Measurements from ENCODE around the gene ARRB2.

ARRB2 gene

GRCh38 chr17:4766723-4767122, 56.3 kb downstream of the ARRB2 start:
- H3K4me3 ChIP-seq: no peak overlapping the region
- no peaks in the 10 kb centered on the region for H3K9me3 ChIP-seq
- DNase-seq (ENCODE audit: low spot score in 2 of 2): no peak
- no peaks in the 10 kb centered on the region for H3K36me3 ChIP-seq (replicated peaks)
- no peaks in the 10 kb centered on the region for H3K27me3 ChIP-seq (ENCODE audit: low read depth)
- no peaks in the 10 kb centered on the region for H3K4me1 ChIP-seq
- in situ Hi-C loops (cut with MboI; ENCODE audit: low sequenced_read_pairs): no loop called here

- in situ Hi-C loops (cut with MboI; ENCODE audit: low sequenced_read_pairs): no loop called here
- H3K27me3 ChIP-seq (ENCODE audit: low read depth): no peaks in the 10 kb centered on the region
- H3K9me3 ChIP-seq: no peaks in the 10 kb centered on the region
- no peak overlapping the region for H3K4me3 ChIP-seq
- DNase-seq (ENCODE audit: low spot score in 2 of 2): no peak
- H3K4me1 ChIP-seq: no peaks in the 10 kb centered on the region
- no peaks in the 10 kb centered on the region for H3K36me3 ChIP-seq (replicated peaks)
Observed at GRCh38 chr17:4768298-4768697, 57.9 kb downstream of the ARRB2 start.

- H3K4me3 ChIP-seq: no peak overlapping the region
- no peak for DNase-seq (ENCODE audit: low spot score in 2 of 2)
- no peaks in the 10 kb centered on the region for H3K36me3 ChIP-seq (replicated peaks)
- H3K9me3 ChIP-seq: no peaks in the 10 kb centered on the region
- H3K27me3 ChIP-seq (ENCODE audit: low read depth): no peaks in the 10 kb centered on the region
- in situ Hi-C loops (cut with MboI; ENCODE audit: low sequenced_read_pairs): no loop called here
- no peaks in the 10 kb centered on the region for H3K4me1 ChIP-seq
Observed at GRCh38 chr17:4769628-4770027, 59.2 kb downstream of the ARRB2 start.

Data from HAP-1 (cell line).